NOMO-1 (cell line): ENCODE results near the gene CAMK1D.
"Not testable (repeated sequence)": the region's sequence is repeated elsewhere in the genome, so short reads cannot be mapped to it uniquely, and the experiment has no call there.

ENCODE experiments used
- DNase-seq, 2 experiments: peaks; one replicate each; lab custom pipeline; 2025; ENCODE audit not compliant: unreplicated experiment in 2 of 2; lab: John Stamatoyannopoulos, UW

The CAMK1D gene

DNA sequence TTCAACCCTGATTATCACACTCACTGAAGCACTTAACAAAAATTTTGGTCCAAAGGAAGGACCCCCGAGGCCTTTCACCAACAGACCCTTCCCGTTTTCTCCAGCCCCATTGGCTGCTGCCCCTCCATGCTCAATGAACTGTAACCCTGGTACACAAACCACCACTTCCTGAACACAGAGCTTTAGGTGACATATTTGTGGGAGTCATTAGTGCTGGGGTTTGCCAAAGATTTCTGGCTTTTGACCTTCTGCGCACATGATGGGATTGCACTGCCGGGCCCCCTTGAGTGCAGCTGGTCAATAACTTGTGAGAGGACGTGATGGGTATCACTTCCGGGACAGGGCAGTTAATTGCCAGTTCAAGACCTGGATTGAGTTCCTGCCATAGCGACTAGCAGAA, 9.0 kb upstream of the CAMK1D start:
- DNase-seq, result no peak

DNA sequence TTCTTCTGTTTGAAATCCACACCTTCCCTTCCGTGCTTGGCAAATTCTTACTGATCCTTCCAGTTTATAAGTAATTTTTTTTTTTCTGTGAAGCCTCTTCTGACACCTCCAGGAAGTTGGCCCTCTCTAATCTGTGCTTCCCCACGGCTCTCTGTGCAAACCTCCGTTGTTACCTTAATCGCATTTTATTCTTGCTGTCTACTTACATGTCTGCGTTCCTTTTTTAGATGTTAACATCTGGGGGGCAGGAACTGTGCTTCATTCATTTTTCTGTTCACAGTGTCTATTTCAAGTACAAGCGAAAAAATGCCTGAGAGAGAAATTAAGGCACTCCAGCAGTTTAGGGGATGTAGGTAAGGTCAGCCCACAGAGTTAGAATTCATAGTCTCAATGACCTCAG, 8.4 kb upstream of the CAMK1D start:
- DNase-seq, result no peak

DNA sequence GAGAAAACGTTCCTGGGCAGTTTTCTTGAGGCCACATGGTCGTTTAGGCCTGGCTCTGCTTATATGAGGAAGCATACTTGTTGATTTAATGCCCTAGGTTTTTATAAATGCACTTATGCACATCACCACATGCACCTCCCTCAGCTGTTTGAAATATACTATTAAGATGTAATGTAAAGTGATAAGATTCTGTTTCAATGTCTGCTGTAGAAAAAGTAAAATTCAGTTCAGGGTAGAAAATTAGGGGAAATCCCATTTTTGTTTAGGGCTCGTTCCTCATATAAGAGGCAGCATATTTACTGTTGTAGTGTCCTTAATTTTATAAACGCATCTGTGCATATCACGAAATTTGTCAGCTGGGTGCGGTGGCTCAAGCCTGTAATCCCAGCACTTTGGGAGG, 7.8 kb upstream of the CAMK1D start:
- DNase-seq, result no peak

DNA sequence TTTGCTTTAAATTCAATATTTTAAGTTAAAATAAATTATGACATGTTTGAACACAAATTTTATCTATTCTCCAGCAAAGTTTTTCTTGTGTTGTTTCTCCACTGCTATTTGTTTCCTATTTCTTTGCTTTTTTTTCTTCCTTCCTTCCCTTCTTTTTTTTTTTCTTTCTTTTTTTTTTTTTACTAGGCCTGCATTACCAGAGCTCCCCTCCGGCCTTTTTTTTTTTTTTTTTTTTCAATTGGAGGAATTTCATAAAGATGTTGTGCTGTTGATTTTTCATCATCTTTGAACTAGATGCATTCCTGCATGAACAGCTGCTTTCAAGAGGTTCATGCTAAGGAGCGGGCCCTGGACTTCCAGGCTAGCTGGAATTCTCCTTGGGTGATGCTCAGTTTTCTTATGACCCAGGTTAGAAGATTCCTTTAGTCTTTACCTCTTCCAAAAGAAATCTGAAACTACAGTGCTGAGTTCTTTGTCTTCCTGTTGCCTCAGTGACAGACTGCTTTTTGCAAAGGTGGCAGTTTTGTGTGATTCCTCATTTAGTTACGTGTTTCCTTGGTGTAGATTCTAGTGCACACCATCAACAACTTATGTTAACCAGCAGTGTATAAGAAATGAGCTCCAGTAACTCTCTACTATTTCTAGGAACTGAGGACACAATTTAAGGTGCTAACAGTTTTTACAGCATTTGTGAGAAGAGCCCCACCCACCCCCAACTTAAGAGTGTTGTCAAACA, 4.8 kb upstream of the CAMK1D start:
- no peak for DNase-seq

DNA sequence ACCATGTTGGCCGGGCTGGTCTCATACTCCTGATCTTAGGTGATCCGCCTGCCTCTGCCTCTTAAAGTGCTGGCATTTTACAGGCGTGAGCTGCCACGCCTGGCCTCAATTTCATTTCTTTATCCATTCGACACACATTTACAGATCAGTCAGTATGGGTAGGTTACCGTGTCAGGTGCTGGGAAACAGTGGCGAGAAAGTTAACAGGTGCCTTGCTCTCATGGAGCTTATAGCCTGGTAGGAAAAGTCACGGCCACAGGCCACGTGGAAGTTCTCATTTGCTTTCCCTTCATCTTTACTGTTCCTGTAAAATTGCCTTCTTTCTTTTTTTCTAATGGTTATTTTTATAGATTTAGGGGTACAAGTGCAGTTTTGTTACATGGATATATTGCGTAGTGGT, 2.6 kb upstream of the CAMK1D start:
- no peak for DNase-seq

DNA sequence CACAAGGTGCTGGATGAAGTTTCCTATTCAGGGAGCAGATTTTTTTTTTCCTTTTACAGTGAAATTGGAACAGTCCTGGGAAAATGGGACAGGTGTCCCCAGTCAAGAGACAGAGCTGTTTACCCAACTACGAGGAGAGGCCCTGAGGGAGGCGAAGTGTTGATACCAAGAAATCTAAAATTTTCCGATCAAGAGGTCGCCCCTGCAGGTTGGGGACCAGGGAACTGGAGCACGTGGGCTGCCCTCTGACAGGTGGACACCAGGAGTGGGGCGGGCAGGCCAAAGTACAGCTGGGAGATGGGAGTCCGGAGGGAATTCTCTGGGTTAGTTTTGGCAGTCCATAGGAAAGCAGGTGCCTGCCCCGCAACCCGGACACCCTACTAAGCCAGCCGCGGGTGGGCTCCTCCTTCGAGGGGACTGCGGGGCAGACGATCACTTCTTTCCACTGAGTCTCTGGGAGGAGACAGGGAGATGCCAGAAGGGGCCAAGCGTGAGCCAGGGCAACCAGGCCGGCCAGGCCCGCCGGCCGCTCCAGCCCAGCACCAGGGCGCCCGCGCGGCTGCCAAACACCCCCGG, 965 bp upstream of the CAMK1D start:
- no peak for DNase-seq

DNA sequence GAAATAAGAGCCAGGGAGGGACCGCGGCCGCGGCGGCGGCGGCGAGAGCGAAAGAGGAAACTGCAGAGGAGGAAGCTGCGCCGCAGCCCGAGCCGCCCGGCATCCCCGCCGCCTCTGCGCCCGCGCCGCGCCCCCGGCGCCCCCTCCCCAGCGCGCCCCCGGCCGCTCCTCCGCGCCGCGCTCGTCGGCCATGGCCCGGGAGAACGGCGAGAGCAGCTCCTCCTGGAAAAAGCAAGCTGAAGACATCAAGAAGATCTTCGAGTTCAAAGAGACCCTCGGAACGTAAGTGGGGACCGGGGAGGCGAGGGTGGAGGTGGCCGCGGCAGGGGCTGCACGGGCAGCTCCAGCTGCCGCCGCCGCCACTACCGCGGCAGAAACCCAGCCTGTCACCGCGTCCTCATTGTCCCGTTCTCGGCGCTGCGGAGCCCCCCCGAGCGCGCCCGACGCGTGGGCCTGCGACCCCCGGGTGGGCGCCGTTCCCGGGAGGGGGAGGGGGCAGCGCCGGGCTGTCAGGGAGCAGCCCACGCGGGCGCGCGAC, 351 bp downstream of the CAMK1D start:
- DNase-seq, result no peak

DNA sequence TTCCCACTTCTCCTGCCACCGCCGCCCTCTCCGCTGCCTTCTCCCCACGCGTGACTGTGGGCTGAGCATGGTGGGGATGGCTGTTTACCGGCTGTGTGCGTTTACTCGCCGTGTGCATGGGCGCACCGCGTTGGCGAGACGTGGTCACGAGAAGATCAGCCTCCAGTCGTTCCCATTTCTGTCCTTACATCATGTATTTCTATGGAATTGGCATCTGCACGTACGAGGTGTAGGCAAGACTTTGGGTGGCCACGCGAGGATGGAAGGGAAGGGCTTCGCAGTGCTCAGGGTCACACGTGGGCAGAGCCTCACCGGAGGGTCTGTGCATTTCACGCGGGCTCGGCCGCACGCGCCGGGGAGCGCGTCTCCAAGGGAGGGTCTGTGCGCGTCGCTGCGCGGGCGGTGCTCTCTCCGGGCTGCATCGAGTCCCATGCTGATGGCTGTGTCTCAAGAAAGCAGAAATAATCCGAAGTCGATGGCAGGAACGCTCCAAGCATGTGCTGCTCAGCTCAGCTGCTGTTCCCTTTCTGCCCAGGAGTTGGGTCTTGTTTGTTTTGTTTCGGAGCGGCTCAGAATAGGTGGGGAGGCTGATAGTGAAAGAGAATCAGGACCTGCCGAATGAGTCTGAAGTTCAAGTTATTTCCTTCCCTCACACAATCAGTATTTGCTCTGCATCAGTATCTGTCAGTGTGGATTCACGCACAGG, 973 bp downstream of the CAMK1D start:
- DNase-seq, result peak; percentile 35 to 55

DNA sequence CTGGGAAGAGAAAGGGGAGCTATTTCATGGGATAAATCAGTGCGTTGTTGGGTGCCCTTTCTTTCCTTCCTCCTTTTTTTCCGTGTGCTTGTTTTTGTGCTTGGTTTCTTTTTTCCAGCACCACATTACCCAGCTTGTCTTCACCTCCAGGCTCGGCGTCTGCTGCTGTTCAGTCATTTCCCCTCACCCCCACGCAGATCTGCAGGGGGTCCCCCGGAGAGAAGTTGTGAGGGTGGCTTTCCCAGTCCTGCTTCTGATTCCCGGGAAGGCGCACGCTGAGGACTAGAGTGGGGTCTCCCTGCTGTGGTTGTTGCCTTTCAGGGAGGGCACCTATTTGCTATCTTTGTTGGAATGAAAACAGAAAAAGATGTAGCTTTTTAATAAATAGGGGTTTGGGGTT, 1.6 kb downstream of the CAMK1D start:
- DNase-seq, result no peak

DNA sequence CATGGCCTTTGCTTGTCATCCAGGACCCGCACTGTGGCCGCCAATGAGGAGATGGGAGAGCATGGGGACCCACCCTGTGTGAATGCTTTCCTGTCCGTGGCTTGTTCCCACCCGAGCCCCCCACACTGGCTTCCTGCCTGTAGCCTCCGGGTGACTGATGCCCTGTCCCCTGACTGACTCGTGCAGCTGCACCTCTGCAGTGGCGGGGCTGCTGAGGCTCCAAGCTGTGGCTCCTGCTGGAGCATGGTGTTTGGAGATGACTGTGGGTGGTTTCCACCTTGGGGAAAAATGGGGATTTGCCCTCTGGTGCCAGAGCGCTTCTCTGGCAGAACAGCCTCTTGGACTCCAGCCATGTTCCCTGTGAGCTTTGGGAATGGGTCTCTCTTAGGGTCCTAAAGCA, 2.1 kb downstream of the CAMK1D start:
- no peak for DNase-seq

DNA sequence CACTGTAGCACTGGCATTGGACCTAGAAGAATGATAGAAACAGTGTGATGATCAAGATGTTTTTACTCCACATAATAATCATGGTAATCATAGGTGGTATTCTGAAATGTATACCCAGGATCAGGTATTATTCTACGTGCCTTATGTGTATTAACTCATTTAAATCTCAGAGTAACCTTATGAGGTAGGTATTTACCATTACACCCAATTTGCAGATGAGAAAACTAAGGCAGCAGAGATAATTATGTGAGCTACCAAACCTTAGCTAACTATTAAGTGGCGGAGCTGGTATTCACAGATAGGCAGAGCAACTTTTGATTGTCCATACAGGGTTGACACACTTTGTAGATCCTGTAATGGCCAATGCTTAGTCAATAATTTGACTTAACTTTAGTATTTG, 2.5 kb downstream of the CAMK1D start:
- no peak for DNase-seq

DNA sequence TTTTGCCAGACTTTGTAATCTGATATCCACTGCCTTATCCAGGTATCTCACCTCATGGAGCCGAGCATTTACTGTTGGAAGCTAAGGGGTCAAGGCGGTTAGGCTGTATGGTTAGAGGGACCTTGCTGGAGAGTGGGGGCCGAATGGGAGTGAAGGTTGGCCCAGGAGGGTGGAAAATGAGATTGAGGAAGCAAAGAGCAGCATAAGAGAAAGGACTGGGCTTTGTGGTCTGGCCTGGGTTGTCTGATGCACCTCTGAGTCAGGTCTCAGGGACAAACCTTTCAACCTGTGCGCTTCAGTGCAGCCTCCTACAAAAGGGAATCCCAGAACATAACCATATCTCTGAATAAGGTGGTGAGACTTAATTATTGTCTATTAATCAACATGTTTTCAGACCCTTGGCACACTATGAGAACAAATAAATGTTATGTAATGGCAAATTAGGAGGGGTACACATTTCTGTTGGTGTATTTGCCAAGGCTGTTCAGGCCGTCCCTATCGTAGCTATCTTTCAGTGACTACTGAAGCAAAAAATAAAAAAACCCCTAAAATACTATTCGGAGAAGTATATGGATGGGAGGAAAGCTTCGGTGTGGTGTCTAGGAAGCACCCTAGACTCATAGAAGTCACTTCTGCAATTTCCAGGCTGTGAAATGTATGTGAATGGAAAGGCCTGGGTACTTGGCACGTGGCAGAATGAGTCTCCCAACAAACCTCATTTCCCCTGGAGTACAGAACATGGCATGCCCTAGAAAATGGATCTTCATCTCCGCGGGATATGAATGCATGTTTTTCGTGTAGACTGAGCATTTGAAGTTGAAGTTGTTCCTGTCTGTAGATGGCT, 4.3 kb downstream of the CAMK1D start:
- DNase-seq, result no peak

DNA sequence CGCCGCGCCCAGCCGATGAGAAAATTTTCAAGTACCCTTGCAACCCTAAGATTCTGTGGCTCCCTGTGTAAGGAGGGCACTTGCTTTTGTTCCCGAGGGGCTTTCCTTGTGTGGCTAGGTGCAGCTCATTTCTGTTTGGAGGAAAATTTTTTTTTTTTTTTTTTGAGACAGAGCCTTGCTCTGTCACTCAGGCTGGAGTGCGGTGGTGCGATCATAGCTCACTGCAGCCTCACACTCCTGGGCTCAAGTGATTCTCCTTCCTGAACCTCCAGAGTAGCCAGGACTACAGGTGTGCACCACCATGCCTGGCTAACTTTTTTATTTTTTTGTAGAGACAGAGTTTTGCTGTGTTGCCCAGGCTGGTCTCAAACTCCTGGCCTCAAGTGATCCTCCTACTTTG, 5.3 kb downstream of the CAMK1D start:
- not testable (repeated sequence) for DNase-seq

DNA sequence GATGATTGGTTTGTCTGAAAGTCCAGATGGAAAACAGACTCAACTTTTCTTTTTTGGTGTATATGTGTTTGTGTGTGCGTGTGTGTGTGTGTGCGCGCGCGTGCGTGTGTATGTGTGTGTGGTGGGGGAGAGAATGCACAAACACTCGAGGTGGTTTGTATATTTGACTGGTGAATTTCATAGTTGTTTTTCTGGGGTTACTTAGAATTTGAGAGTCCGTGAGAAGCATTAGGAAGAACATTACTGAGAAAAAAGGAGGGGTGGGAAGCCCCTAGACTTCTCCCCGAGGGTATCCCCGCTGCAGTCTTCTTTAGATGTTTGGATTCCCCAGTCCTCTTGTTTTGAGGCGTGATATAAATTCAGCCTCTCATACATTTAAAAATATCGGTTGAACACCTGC, 6.0 kb downstream of the CAMK1D start:
- no peak for DNase-seq

DNA sequence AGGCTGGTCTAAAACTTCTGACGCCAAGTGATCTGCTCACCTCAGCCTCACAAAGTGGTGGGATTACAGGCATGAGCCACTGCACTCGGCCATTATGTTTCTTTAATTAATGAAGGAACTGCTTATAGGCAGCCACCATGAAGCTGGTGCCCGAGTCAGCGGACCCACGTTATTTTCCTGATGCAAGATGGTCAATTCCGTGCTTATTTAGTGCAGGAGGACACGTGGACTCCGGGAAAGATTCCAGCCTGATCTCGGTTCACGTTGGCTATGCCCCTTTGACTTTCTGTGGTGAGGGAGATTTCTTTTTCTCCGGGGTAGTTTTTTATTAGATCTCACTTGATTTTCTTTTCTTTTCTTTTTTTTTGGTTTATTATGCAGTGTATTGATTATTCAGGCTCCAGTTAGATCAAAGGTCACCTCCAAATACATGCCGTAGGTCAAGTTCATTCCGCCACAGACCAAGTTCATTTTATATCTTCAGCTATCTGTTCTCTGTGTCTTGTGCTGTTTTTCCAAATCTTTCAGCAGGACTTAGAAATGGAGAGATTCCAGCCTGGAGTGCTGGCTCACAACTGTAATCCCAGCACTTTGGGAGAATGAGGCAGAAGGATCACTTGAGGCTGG, 8.3 kb downstream of the CAMK1D start:
- no peak for DNase-seq

DNA sequence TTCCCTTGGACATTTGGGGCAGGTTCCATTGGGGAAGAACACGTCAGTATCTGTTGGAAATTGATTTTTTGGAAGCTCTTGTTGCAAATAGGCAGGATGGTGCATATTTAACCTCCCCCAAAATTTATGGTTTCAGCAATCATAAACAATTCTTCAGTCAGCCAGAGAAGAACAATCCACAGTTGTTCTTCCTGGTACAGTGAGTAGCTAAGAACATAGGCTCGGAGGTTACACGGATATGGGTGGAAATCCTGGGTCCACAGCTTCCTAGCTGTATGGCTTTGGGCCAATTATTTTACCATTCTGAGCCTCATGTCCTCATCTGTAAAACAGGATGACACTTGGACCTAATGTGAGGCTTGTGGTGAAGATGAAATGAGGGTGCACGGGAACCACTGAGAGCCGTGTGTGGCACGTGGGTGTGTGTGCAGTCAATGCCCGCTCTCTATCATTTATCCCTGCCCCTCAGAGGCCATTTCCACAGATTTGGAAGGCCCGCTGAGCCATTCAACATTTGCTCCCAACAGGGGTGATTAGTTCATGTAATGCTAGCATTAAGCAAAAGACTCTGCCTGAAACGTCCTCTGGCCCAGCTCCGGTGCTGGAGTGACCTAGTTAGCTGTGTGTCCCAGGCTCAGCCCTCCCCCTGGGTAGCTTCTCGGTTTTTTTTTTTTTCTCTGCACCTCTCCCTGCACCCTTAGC, 9.7 kb downstream of the CAMK1D start:
- no peak for DNase-seq

DNA sequence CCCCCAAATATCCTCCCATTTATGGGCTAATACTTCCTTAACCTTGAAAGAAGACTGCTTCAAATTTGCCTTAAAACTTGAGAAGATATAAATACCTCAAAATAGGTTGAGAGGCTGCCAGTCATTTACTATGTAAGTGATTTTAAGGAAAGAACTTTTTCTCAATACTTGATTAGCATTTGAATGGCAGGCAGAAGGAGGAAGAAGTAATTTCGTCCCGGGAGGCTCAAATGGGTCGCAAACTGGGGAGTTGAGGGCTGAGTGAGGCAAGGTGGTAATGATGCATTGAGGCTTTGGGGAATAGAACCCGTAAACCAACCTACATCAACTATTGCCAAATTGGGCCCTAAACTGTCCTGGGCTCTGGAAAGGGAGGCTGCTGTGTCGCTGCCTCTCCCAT, 11.1 kb downstream of the CAMK1D start:
- no peak for DNase-seq

DNA sequence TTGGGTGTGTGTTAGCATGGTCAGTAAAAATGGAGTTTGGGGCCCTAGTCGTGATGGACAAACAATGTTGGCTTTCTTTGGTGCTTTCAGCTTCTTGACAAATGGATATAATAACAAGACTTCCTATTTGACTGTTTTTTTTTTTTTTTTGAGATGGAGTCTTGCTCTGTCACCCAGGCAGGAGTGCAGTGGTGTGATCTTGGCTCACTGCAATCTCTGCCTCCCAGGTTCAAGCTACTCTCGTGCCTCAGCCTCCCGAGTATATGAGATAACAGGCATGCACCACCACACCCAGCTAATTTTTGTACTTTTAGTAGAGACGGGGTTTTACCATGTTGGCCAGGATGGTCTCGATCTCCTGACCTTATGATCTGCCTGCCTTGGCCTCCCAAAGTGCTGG, 11.8 kb downstream of the CAMK1D start:
- not testable (repeated sequence) for DNase-seq

DNA sequence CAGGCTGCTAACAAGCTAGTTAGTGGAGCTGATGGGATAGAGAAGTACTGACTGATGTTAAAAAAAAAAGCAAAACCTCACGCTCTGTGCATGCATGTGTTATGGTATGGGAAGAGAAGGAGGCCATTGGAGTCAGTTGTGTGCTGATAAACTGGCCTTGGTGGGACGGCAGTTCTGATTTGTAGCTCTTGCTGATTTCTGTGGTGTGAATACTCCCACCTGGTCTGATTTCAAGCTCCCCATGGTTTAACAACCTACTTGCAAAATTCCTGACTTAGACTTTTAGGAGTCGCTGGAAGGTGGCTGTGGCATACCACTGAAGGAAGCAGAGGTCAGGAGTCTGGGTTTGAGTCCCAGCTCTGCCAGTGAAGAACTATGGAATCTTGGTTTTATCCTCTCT, 15.2 kb downstream of the CAMK1D start:
- DNase-seq, result no peak

DNA sequence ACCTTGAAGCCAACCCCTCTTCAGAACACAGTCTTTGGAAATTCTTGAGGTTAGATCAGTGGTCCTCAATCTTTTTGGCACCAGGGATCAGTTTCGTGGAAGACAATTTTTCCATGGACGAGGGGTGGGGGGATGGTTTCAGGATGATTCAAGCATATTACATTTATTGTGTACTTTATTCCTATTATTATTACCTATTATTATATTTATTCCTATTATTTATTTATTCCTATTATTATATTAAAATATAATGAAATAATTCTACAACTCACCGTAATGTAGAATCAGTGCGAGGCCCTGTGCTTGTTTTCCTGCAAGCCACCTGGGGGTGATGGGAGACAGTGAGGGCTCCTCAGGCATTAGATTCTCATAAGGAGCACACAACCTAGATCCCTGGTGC, 17.9 kb downstream of the CAMK1D start:
- DNase-seq, result no peak
